Stimulated activated CD8-positive, alpha-beta memory T cell treated with anti-CD3 and anti-CD28 coated beads, Interleukin-2, amount 100 ng/mL, for 1 hour (primary cell): Measurements from ENCODE around the gene FIBP.

Experiments
- DNase-seq, 2 donors: peaks; one replicate each; pipeline ENCODE4 v3.0.0-alpha.2; 2020; ENCODE audit warnings: low read depth in 2 of 2

The FIBP gene

DNA sequence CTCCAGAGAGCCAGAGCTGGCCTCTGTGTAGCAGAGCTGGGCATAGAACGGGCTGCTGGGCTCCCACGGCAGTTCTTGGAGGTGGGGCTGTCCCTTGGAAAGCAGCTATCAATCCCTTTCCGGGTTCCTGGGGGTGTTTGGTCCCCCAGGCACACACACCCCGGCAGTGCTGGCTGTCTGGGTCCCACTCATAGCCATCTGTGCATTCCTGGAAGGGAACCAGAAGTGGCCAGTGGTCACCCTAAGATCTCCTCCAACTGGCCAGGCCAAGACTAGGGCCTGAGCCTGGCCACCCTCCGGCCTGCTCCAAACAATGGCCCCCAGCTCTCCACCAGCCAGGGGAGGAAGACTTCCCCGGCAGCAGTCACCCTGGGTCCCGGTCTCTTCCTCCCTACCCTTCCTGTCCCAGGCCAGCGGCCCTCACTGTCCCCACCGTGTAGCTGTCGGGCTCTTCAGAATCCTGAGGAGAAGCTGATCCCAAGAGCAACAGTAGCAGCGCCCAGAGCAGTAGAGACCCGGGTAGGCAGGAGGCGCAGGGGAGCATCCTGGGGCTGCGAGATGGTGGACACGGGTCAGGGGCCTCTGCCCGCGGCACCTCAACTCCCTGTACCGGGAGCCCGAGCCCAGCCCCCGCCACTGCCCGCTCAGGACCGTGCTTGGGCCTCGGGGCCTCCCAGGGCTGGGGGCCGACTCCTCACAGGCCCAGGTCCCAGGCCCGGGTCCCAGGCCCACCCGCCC lies 16.3 kb downstream of the FIBP start:
- DNase-seq, result no peak

DNA sequence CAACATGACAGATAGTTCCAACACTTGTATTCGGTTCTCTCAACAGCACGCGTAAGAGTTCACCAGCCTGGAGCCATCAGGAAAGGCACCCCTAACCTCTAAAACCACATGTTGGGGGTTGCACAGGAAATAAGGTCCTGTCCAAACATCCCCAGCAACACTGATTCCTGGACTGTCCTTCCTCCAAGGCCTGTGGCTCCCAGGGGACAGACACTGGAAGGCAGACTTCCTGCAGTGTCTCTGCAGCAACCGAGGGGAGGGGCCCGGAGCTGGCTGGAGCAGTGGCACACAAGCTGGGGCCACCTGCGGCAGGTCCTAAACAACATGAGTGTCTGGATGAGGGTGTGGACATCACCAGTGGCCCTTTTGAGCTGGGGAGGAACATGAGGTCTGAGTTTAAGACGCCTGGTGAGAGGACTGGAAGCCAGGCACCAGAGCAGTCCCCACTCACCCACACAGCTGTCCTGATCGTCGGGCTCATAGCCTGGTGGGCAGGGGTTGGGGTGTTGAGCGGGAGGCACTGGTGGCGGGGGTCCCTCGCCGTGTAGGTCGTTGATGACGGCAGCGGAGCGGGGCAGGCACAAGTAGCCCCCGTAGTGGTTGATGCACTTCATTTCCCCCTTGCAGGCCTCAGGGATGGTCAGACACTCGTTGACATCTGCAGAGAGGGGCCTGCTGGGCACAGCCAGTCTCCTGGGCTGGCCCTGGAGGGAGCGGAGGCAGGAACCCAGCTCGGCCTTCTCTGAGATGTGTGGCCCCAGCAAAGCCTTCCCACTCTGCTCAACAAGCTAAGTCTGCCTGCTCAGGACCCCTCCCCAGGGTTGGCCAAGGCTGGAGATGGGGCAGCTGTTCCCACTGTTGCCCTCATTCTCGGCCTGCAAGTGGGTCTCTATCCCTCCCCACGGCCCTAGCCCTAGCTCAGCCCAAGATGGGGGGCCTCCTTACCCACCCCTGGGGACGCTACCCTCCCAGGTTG lies 17.3 kb downstream of the FIBP start:
- no peak for DNase-seq

DNA sequence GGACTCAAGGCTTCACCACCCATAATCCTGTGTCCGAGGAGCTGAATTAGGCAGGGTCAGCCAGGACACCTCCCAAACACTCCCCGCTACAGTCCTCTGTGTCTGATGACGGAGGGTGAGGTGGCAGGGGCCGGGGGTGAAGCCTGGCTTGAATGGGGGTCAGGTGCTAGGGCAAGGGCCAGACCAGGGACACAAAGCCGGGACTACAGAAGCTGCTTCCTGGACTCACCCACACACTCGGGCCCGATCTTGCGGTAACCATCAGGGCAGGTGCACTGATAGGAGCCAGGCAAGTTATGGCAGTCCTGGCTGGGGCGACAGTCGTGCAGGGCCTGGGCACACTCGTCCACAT lies 18.0 kb downstream of the FIBP start:
- no peak for DNase-seq

DNA sequence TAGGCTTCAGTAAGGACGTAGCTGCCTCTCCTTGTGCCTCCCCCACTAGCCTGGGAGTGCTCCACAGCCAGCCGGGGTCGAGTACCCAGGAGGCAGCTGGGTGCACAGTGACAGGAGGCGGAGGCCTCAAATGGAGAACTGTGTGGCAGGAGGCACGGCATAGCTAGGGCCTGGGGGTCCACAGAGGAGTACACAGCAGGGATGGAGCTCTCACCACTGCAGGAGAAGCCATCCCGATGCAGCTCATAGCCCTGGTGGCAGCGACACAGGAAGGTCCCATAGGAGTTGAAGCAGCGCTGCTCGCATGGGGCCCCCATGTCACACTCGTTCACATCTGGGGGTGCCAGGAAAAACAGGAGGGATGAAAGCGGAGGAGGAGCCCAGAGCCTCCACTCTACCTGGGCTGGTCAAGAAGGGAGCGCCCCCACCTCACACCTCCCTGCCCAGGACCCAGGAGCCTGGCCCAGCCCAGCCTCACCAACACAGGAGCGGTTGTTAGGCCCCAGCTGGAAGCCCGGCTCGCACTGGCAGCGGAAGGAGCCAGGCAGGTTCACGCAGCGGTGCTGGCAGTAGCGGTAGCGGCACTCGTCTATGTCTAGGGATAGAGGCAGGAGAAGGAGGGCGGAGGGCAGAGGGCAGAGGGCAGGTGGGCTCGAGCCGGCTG lies 18.5 kb downstream of the FIBP start:
- DNase-seq, result no peak

DNA sequence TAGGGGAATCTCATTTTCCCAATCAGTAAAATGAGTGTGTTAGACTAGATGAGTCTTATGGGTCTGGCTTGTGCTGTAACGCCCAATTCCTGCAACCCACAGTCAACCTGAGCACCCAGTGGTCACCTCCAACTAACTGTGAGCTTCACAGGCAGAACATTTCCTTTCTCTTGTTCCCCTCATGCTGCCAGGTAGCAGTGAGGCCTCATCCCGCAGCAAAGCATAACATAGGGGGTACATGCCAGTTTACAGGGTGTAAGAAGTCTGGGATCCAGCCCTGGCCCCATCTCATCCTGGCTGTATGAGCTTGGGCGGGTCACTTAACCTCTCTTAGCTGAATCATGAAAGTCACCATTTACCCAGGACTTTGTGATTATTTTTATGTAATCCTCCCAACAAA lies 19.4 kb downstream of the FIBP start:
- DNase-seq, result no peak

DNA sequence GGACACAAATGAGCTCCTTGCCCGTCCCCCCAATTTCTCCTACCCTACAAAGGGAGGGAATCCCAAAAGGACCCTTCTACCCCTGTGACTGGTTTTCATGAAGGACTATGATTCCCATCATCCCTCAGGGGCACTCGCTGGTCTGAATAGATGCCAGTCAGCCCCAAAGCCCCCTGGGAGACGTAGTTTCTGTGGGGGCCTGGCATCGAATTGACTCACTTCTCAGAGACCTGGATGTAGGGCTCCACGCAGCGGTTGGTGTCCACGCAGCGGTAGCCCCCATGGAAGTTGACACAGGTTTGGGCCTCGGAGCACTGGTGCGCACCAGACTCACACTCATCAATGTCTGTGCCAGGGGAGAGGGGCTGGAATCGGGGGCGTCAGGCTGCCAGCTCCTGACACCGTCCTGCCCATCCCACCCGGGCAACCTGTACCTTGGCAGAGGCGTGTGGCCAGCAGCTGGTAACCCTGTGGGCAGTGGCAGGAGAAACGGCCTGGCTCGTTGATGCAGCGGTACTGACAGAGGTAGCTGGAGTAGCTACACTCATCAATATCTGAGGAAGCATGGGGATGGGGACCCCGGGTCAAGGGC lies 20.1 kb downstream of the FIBP start:
- no peak for DNase-seq

DNA sequence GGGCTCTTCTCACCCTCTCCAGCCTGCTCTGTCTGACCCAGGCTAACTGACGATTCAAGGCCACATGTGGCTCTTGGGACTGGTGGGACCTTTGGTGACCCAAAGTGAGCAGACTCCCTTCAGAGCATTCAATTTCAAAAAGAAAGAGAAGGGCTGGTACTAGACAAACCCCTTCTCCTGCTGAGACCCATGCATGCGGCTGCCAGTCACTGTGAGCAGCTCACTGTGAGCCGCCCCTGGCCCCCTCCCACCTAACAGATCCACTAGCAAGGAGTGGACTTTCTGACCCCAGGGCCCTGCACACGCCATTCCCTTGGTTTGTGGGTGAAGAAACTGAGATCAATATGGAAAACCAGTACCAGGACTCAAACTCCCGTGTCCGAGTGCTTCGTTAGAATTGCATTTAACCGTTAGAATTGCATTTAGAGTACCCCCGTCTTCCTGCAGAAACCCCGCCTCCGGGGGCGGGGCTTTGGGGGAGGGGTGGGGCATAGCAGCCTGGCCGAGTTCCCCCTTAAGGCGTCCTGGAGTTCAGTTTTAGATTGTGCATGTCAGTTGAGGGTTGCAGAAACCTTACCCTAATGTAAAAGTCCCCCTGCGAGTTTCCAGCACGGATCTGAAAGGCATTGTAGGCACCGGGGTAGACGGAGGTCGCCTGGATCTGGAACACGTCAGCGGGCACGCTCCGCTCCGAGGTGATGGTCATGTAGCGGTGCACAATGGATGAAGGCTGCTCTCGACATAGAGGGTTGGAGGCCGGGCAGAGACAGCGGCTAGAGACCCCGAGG lies 20.8 kb downstream of the FIBP start:
- DNase-seq, result no peak

DNA sequence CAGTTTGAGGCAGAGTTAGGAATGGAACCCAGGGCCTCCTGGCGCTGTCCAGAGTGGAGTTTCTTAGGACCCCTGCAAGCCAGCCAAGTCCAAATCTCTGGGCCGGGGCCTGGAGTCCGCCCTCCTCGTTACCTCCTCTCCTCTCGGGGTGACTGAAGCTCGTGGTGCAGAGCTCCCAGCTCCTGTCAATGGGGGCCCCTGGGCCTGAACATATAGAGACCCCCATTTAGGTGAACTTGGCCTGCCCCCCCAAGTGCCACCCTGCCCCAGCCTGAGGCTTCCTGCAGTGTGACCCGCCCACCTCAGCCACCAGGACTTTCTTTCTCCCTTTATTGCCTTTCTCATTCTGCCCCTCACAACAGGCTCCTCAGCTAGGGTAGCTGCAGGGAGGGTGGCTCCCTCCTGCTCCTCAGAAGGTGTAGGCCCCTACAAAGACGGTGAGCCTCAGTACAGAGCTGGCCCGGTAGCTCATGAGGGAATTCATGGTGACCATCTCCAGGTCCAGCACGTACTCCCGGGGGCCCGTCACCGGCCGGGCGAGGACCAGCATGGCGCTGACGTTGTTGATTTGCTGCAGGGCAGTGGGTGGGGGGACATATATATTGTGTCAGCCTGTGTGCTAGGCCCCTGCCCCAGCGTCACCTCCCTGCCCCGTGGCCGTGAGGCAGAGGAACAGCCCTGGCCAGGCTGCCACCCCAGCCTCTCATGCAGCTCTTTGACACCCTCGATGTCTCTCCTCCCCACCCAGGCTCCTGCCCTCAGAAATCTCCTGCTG lies 21.6 kb downstream of the FIBP start:
- DNase-seq, result no peak

DNA sequence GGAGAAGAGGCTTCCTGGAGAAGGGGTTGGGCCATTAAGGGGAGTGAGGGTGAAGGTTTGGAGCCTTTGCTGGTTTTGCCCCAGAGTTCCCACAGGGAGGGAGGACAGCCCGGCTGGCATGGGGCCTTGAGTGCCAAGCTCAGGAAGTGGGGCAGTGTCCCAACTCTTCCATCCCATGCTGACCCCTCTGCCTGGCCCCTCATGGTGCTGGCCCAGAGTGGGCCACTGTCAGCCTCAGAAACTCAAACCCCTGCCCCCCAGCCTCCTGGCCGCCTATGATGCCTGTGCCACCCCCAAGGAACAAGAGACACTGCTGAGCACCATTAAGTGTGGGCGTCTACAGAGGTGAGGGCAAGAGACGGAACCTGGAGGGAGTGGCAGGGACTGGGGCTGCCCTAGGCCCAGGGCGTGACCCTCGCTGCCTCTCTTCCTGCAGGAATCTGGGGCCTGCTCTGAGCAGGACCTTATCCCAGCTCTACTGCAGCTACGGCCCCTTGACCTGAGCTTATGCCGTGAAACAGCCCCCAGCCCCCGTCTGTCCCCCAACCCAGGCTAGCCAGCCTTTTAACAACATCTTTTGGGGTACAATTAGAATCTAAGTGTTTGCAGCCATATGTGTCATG lies 22.6 kb downstream of the FIBP start:
- DNase-seq, result no peak

DNA sequence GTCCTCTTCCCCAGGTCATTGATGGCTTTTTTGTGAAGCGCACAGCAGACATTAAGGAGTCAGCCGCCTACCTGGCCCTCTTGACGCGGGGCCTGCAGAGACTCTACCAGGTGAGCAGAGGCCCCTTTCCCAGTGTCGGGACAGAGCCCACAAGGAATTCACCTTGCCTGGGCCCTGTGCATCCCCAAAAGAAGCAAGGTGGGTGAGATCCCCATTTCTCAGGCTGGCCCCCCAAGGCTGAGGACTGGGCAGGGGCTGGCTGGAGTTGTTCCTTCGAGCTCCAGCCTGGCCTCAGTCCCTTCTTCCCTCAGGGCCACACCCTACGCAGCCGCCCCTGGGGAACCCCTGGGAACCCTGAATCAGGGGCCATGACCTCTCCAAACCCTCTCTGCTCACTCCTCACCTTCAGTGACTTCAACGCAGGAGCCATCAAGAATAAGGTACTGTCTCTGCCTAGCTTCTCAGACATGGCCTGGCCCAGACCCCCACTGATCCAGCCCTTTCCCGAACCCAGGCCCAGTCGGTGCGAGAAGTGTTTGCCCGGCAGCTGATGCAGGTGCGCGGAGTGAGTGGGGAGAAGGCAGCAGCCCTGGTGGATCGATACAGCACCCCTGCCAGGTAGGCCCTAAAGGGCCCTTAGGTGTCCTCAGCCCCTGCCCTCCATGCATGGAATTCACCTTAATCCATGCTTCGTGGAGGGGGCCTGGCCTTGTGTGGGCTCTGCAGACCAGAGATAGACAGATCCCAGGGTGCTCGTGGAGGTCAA lies 23.4 kb downstream of the FIBP start:
- DNase-seq, result no peak

DNA sequence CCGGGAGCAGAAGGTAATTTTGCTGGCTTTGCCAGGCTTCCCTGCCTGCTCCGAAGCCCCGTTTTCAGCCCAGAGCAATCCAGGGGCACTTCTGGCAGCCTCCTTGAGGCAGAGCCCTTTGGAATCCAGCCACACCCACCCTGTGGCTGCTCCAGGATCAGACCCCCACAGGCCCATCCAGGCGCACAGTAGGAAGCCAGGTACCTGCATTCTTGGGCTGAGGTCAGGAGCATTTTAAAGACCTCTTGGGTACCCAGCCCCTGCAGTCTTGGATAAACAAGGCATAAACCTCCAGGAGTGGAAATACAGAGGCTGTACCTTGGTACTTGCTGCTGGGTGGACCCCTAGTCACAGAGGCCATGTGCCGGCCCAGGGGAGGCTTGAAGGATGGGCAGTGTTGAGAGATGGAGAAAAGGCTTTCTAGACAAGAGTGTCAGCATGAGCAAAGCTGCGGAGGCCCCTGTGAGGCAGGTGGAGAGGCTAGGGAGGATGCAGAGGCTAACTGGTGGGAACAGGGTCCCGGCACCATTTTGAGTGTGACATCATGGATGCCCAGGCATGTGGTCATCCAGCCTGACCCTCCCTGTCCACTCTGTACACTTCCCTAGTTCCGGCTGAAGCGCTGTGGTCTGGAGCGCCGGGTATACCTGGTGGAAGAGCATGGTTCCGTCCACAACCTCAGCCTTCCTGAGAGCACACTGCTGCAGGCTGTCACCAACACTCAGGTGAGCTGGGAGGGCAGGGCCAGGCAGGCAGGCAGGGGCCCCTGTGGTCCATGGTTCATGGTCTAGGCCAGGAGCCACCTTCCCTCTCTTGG lies 24.2 kb downstream of the FIBP start:
- no peak for DNase-seq

DNA sequence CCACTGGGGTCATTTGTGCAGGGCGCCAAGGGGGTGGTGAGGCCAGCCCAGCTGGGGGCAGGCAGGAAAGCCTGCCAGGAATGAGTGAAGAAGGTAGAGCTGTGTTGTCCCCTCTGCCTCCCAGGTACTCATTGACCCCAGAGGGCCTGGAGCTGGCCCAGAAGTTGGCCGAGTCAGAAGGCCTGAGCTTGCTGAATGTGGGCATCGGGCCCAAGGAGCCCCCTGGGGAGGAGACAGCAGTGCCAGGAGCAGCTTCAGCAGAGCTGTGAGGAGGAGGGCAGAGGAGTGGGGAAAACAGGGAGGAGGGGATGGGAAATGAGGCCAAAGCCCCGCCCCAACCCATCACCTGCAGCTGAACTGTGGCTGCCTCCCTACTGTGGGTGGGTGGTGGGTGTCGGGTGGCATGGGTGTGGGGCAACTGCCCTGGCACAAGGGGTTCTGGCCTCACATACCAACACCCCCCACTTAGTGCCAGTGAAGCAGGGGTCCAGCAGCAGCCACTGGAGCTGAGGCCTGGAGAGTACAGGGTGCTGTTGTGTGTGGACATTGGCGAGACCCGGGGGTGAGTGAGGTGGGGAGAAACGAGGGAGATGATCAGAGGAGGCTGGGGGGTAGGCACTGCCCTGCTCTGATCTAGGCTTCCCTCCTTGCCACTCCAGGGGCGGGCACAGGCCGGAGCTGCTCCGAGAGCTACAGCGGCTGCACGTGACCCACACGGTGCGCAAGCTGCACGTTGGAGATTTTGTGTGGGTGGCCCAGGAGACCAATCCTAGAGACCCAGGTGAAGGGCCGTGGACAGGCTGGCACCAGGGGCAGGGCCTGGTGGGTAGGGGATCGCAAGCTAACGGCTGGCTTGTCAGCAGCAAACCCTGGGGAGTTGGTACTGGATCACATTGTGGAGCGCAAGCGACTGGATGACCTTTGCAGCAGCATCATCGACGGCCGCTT lies 25.1 kb downstream of the FIBP start:
- no peak for DNase-seq

DNA sequence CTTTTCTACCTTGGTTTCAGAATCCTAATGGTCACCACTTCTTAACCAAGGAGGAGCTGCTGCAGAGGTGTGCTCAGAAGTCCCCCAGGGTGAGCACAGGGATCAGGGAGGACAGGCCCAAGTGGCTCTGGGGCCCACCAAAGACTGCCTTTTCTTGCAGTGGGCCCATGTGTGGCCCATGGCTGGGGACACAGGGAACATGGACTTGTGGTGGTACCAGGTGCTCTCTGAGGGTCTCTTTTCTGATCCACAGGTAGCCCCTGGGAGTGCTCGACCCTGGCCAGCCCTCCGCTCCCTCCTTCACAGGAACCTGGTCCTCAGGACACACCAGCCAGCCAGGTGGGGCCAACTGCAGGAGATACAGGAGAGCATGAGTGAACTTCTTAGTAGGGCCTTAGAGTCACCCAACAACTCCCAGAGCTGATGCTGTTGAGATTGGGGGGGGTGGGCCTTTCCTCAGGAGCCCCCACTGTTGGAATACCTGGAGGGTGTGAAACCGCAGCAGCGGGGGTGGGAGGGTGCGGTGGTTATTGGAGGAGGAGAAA lies 26.0 kb downstream of the FIBP start:
- DNase-seq, result no peak

DNA sequence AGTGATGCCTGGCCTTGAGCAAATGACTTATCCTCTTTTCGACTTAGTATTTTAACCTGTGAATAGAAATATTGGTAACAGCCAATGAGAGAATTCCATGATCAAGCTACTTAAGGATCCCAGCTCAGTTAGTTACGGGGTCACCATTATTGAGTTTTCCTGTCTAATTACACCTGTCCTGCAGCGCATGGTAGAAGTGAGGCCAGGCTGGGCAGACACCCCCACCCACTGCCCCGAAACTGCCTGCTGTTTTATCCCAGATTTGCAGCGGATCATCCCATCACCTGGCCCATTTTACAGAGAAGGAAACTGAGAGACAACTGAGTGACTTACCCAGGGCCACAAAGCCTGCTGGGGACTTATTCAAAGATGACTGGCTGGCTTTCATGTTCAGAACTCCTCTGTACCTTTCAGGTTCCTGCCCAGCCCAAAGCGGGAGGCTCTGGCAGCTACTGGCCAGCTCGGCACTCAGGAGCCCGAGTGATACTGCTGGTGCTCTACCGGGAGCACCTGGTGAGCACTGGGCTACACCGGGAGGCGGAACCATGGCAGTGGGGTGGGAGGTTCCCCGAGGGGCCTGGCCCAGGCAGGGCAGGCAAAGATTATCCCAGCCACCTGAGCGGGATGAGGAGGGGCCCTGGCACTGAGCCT lies 26.6 kb downstream of the FIBP start:
- no peak for DNase-seq

DNA sequence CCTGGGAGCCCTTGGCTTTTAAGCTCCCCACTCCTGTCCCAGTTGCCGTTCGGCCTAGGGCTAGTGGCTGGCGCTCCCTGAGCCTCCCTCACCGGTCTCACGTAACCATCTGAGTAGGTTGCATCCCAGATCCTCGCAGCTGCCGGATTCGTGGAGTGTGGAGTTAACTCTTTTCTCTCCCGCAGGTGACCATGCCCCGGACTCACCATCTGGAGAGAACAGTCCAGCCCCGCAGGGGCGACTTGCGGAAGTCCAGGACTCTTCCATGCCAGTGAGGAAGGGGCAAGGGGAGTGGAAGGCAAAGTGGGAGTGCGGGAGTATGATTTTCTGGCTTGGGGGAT lies 27.1 kb downstream of the FIBP start:
- no peak for DNase-seq

DNA sequence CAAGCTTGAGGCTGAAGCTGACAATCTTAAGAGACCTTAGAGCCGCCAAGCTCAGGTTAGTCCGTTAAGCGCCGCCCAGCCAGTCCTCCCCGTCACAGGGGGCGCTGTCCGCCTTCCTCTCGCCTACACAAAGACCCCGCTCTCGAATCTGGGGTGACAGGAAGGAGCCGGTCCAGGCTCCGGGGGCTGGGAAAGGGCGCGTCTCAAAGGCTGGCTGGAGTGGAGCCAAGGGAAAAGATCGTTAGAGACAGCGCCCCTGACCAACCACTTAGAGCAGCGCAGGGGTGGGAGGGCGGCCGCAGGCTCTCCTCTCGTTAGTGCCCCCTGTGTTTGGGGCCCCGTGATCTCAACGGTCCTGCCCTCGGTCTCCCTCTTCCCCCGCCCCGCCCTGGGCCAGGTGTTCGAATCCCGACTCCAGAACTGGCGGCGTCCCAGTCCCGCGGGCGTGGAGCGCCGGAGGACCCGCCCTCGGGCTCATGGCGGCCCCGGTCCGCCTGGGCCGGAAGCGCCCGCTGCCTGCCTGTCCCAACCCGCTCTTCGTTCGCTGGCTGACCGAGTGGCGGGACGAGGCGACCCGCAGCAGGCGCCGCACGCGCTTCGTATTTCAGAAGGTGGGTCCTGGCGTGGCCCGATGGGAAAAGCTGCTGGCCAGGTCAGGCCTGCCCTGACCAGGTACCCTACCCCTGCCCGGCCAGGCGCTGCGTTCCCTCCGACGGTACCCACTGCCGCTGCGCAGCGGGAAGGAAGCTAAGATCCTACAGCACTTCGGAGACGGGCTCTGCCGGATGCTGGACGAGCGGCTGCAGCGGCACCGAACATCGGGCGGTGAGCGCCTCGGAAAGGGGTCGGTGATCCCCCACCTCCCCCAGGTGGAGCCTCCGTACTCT lies 27.8 kb downstream of the FIBP start, which contains the start of gene MUS81:
TSS of gene MUS81 (plus strand) at position 156 of the 887 bp plus-strand sequence. CDS start at position 477, 321 bp downstream.
- DNase-seq, result peak; percentile 94 to 97
